ENCODE measurements around the gene MLIP. TPM values are rescaled to one million over a fixed set of nuclear protein-coding genes. Genes with fewer than 3 reads are reported as not detected.

Gene MLIP
- total RNA-seq, 2 donors from 2014 or later = not detected

DNA sequence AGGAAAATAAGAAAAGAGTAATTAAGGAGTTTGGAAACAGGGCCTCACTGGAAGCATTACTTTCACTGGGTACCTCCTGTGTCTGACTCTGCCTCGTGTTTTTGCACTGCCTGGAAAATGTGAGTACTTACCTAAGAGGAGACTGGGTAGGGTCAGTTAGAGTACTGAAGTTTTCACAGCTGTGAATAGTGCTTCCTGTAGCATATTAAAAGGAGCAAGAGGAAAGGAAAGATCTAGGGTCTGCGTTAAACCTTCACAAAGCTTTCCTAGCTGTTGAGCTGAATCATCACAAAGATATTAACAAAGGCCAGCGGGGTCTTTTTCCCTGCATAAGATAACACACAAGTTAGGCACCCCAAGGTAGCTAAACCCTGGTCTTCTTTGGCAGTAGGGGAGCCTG, 82.3 kb downstream of the MLIP start:
- H3K36me3 Mint-ChIP-seq (ENCODE audit: low read depth) = no peaks in the 10 kb centered on the region
- Histone ChIP-seq H3K9me3 (ENCODE audit: control insufficient read depth, low read length) (no peaks in the 10 kb centered on the region), H3K36me3 (ENCODE audit: control insufficient read depth, insufficient read depth, low read length) (no peaks in the 10 kb centered on the region), H3K4me1 (ENCODE audit: control insufficient read depth, insufficient read depth, low read length) (no peaks in the 10 kb centered on the region), H3K27ac (ENCODE audit: low read depth, low read length) (no peak overlapping the region), H3K27me3 (ENCODE audit: control insufficient read depth, insufficient read depth, low read length, poor library complexity, severe bottlenecking) (no peaks in the 10 kb centered on the region), H3K4me3 (ENCODE audit: low read length) (no peak overlapping the region), H3K9ac (ENCODE audit: extremely low read depth, low read length, poor library complexity, severe bottlenecking) (no peak overlapping the region)
- TF ChIP-seq, protein P1, sequence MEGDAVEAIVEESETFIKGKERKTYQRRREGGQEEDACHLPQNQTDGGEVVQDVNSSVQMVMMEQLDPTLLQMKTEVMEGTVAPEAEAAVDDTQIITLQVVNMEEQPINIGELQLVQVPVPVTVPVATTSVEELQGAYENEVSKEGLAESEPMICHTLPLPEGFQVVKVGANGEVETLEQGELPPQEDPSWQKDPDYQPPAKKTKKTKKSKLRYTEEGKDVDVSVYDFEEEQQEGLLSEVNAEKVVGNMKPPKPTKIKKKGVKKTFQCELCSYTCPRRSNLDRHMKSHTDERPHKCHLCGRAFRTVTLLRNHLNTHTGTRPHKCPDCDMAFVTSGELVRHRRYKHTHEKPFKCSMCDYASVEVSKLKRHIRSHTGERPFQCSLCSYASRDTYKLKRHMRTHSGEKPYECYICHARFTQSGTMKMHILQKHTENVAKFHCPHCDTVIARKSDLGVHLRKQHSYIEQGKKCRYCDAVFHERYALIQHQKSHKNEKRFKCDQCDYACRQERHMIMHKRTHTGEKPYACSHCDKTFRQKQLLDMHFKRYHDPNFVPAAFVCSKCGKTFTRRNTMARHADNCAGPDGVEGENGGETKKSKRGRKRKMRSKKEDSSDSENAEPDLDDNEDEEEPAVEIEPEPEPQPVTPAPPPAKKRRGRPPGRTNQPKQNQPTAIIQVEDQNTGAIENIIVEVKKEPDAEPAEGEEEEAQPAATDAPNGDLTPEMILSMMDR (conservative IDR thresholded peaks at IDR 0.05) = no peak
- H3K4me1 Mint-ChIP-seq = peaks cover 11% of the 10 kb centered on the region
- no peak overlapping the region for H3K27ac Mint-ChIP-seq
- DNase-seq = no peak
- WGBS, 2 experiments (ENCODE audit: insufficient coverage in 1 of 2, insufficient read length in 1 of 2) = 34% methylated on average over 3 of the region's 3 CpGs; no CpG with 5 or more reads in 1 of the 2 experiments
- H3K27me3 Mint-ChIP-seq (ENCODE audit: insufficient read depth) = no peaks in the 10 kb centered on the region
- no peak overlapping the region for H3K4me3 Mint-ChIP-seq
- no peaks in the 10 kb centered on the region for H3K9me3 Mint-ChIP-seq

DNA sequence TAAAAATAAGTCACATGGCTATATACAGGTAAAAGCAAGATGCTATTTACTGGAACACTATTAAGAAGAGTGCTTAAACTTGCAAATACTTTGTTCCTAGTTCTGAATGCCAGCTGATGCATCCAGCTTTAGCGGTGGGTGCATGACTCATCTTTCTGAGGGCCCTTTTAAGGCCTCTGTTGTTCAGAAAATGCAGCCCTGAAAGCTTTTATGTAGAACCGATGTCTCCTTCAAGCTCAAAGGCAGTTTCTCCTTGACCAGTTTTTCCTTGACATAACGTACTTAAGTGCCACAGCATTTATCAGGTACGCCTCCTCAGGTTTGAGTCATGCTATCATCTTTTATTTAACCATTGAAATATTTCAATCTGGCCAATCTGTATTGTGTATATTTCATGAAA, 82.8 kb downstream of the MLIP start:
- H3K27me3 Mint-ChIP-seq (ENCODE audit: insufficient read depth) = no peaks in the 10 kb centered on the region
- no peak overlapping the region for H3K9ac ChIP-seq (ENCODE audit: extremely low read depth, low read length, poor library complexity, severe bottlenecking)
- TF ChIP-seq, protein P1 (conservative IDR thresholded peaks at IDR 0.05) = no peak
- H3K27ac Mint-ChIP-seq = no peak overlapping the region
- H3K9me3 ChIP-seq (ENCODE audit: control insufficient read depth, low read length) = no peaks in the 10 kb centered on the region
- H3K4me1 Mint-ChIP-seq = peaks cover 11% of the 10 kb centered on the region
- no peak overlapping the region for H3K27ac ChIP-seq (ENCODE audit: low read depth, low read length)
- H3K4me3 Mint-ChIP-seq = no peak overlapping the region
- no peaks in the 10 kb centered on the region for H3K9me3 Mint-ChIP-seq
- no peaks in the 10 kb centered on the region for H3K36me3 Mint-ChIP-seq (ENCODE audit: low read depth)
- no peaks in the 10 kb centered on the region for H3K27me3 ChIP-seq (ENCODE audit: control insufficient read depth, insufficient read depth, low read length, poor library complexity, severe bottlenecking)
- no peaks in the 10 kb centered on the region for H3K36me3 ChIP-seq (ENCODE audit: control insufficient read depth, insufficient read depth, low read length)
- no peaks in the 10 kb centered on the region for H3K4me1 ChIP-seq (ENCODE audit: control insufficient read depth, insufficient read depth, low read length)
- 50 to 57% methylated on average over 2 to 4 of the region's 4 CpGs for WGBS, 2 experiments (ENCODE audit: insufficient coverage in 1 of 2, insufficient read length in 1 of 2)
- no peak for DNase-seq
- H3K4me3 ChIP-seq (ENCODE audit: low read length) = no peak overlapping the region

DNA sequence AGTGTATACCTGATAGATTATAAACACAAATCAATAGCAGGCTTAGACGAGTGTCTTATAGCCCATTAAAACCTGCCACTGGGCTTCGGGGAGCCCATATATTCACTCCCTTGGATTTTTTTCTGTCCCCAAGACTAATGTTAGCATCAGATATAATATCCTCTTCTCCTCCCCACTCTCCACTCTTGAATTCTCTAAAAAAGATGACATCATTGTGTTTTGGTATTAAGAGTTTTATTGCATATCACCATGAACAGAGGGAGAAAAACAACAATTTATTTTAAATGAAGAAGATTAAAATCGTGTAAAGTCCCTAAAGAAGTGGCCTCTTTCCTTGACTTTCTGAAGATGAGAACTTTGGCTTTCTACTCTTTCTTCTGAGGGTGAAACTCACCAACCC, 84.4 kb downstream of the MLIP start:
- Histone ChIP-seq H3K27ac (ENCODE audit: low read depth, low read length) (no peak overlapping the region), H3K4me1 (ENCODE audit: control insufficient read depth, insufficient read depth, low read length) (no peaks in the 10 kb centered on the region), H3K27me3 (ENCODE audit: control insufficient read depth, insufficient read depth, low read length, poor library complexity, severe bottlenecking) (no peaks in the 10 kb centered on the region), H3K9ac (ENCODE audit: extremely low read depth, low read length, poor library complexity, severe bottlenecking) (no peak overlapping the region), H3K36me3 (ENCODE audit: control insufficient read depth, insufficient read depth, low read length) (no peaks in the 10 kb centered on the region), H3K4me3 (ENCODE audit: low read length) (no peak overlapping the region), H3K9me3 (ENCODE audit: control insufficient read depth, low read length) (no peaks in the 10 kb centered on the region)
- H3K4me1 Mint-ChIP-seq = peaks cover 11% of the 10 kb centered on the region
- 90 to 100% methylated on average over 1 to 3 of the region's 3 CpGs for WGBS, 2 experiments (ENCODE audit: insufficient coverage in 1 of 2, insufficient read length in 1 of 2)
- H3K27me3 Mint-ChIP-seq (ENCODE audit: insufficient read depth) = no peaks in the 10 kb centered on the region
- H3K4me3 Mint-ChIP-seq = no peak overlapping the region
- TF ChIP-seq, protein P1 (conservative IDR thresholded peaks at IDR 0.05) = no peak
- H3K27ac Mint-ChIP-seq = no peak overlapping the region
- no peaks in the 10 kb centered on the region for H3K36me3 Mint-ChIP-seq (ENCODE audit: low read depth)
- no peaks in the 10 kb centered on the region for H3K9me3 Mint-ChIP-seq
- DNase-seq = no peak

All from endodermal cell (in vitro differentiated cells).